Esophagus squamous epithelium (tissue), 5 donors: ENCODE measurements around the gene DACT3. TPM values are rescaled to one million over a fixed set of nuclear protein-coding genes. Genes with fewer than 3 reads are reported as not detected.

ENCODE experiments used
- DNase-seq: peaks from one replicate; lab custom pipeline; 2025; lab: John Stamatoyannopoulos, UW
- H3K27ac ChIP-seq, 4 donors: fragments of 200-600 bp; sonication (generic); one replicate each; pipeline ENCODE4 v1.5.1; 2016 to 2019; ENCODE audit warnings: mild to moderate bottlenecking in 1 of 4
- H3K27me3 ChIP-seq, 4 donors: fragments of 200-600 bp; sonication (generic); 1 replicate in 3 of 4; 2 replicates in 1 of 4; pipeline versions ENCODE4 v1.5.1 to v1.6.0; 2017 to 2021; ENCODE audit warnings: antibody characterized with exemption in 1 of 4
- H3K36me3 ChIP-seq, 3 donors: fragments of 200-600 bp; sonication (generic); one replicate each; pipeline ENCODE4 v1.5.1; 2016 to 2019
- H3K4me1 ChIP-seq, 3 donors: fragments of 200-600 bp; sonication (generic); one replicate each; pipeline ENCODE4 v1.5.1; 2017 to 2019
- H3K4me3 ChIP-seq, 4 donors: fragments of 200-600 bp; sonication (generic); 1 replicate in 3 of 4; 2 replicates in 1 of 4; pipeline ENCODE4 v1.5.1; 2016 to 2019; ENCODE audit warnings: mild to moderate bottlenecking in 2 of 4, moderate library complexity in 1 of 4
- H3K9me3 ChIP-seq, 3 donors: fragments of 200-600 bp; sonication (generic); one replicate each; pipeline ENCODE4 v1.5.1; 2016 to 2019
- CTCF ChIP-seq, 6 experiments: fragments of 450-650 bp in 4 of 6; fragments of 200-600 bp in 2 of 6; sonication (generic) in 2 of 6; IDR thresholded peaks; one replicate each; pipeline ENCODE4 v1.5.1; 2016 to 2019; ENCODE audit warnings: antibody characterized with exemption in 6 of 6, mild to moderate bottlenecking in 4 of 6, moderate library complexity in 4 of 6
- POLR2A ChIP-seq, 4 donors: fragments of 450-650 bp; IDR thresholded peaks; one replicate each; pipeline ENCODE4 v1.6.1; 2017; ENCODE audit warnings: antibody characterized with exemption in 4 of 4, mild to moderate bottlenecking in 4 of 4, moderate library complexity in 3 of 4
- WGBS, 2 donors: methylation state at CpG; one replicate each; pipeline ENCODE4 v1.1.5; 2018; 5-methylcytosine and 5-hydroxymethylcytosine counted together
- intact Hi-C: fragments of 100-400 bp; cut with DNase I; formaldehyde crosslinking; loops from one replicate; pipeline ENCODE4 v1.15.0; 2022
- total RNA-seq, 4 donors: library from RNA; depleted of rRNA; stranded (reverse); fragments of >200 nt; gene quantifications; one replicate each; pipeline ENCODE4 v1.1.0, GENCODE V29; 2016
- donor health status: DM: yes; HTN: yes; CAD: no.

The DACT3 gene
- total RNA-seq, 4 donors from 2014 or later: 0.22 to 5.7 (median 1.8) TPM

- intact Hi-C loops: no loop called here
- no peak overlapping the region for H3K27ac ChIP-seq
- 81 to 85% methylated on average over 6 of the region's 6 CpGs for WGBS, 2 donors
- H3K4me1 ChIP-seq: no peaks in the 10 kb centered on the region
- H3K27me3 ChIP-seq: no peaks in the 10 kb centered on the region
- H3K4me3 ChIP-seq: no peak overlapping the region
- TF ChIP-seq POLR2A (IDR thresholded peaks at IDR 0.05) (no peak), CTCF (IDR thresholded peaks at IDR 0.05) (no peak)
- no peak for DNase-seq
- no peaks in the 10 kb centered on the region for H3K9me3 ChIP-seq
- H3K36me3 ChIP-seq: peaks cover 30 to 100% (median 84%) of the 10 kb centered on the region in 3 donors
Observed at GRCh38 chr19:46687438-46688145, 26.6 kb upstream of the DACT3 start.

GRCh38 chr19:46685189-46685588, 24.2 kb upstream of the DACT3 start:
- intact Hi-C loops: no loop called here
- no peak for TF ChIP-seq POLR2A (IDR thresholded peaks at IDR 0.05)
- TF ChIP-seq CTCF (IDR thresholded peaks at IDR 0.05): no peak
- Histone ChIP-seq H3K36me3 (peaks cover 8 to 100% (median 67%) of the 10 kb centered on the region in 3 donors), H3K9me3 (no peaks in the 10 kb centered on the region), H3K4me1 (no peaks in the 10 kb centered on the region), H3K27me3 (no peaks in the 10 kb centered on the region), H3K27ac (no peak overlapping the region), H3K4me3 (no peak overlapping the region)
- 83 to 89% methylated on average over 3 of the region's 3 CpGs for whole genome bisulfite sequencing, 2 donors
- no peak for DNase-seq

- Histone ChIP-seq H3K27me3 (no peaks in the 10 kb centered on the region), H3K27ac (no peak overlapping the region), H3K4me1 (no peaks in the 10 kb centered on the region), H3K36me3 (peaks cover 15 to 100% (median 67%) of the 10 kb centered on the region in 3 donors), H3K9me3 (no peaks in the 10 kb centered on the region), H3K4me3 (no peak overlapping the region)
- DNase-seq: no peak
- intact Hi-C loops: no loop called here
- TF ChIP-seq POLR2A (IDR thresholded peaks at IDR 0.05) (no peak), CTCF (IDR thresholded peaks at IDR 0.05) (no peak)
- 64 to 88% methylated on average over 2 to 6 of the region's 26 CpGs for WGBS, 2 donors
Observed at GRCh38 chr19:46678110-46678732, 17.2 kb upstream of the DACT3 start.

- H3K36me3 ChIP-seq: peaks cover 15 to 73% (median 58%) of the 10 kb centered on the region in 3 donors
- TF ChIP-seq POLR2A (IDR thresholded peaks at IDR 0.05) (no peak), CTCF (IDR thresholded peaks at IDR 0.05) (no peak)
- no peak overlapping the region for H3K27ac ChIP-seq
- H3K4me1 ChIP-seq: no peaks in the 10 kb centered on the region
- H3K27me3 ChIP-seq: no peaks in the 10 kb centered on the region
- WGBS, 2 donors: 90 to 96% methylated on average over 7 to 10 of the region's 21 CpGs
- DNase-seq: no peak
- H3K4me3 ChIP-seq: no peak overlapping the region
- intact Hi-C loops: no loop called here
- no peaks in the 10 kb centered on the region for H3K9me3 ChIP-seq
Observed at GRCh38 chr19:46674416-46675178, 13.6 kb upstream of the DACT3 start.

- Histone ChIP-seq H3K4me3 (no peak overlapping the region), H3K27me3 (no peaks in the 10 kb centered on the region), H3K9me3 (no peaks in the 10 kb centered on the region), H3K27ac (no peak overlapping the region), H3K36me3 (peaks cover 9 to 35% (median 29%) of the 10 kb centered on the region in 3 donors), H3K4me1 (no peaks in the 10 kb centered on the region)
- no peak for DNase-seq
- intact Hi-C loops: no loop called here
- TF ChIP-seq POLR2A (IDR thresholded peaks at IDR 0.05) (no peak), CTCF (IDR thresholded peaks at IDR 0.05) (no peak)
Observed at GRCh38 chr19:46670813-46671212, 9.8 kb upstream of the DACT3 start.
